ENCODE results near the gene CPZ.

The CPZ gene

DNA sequence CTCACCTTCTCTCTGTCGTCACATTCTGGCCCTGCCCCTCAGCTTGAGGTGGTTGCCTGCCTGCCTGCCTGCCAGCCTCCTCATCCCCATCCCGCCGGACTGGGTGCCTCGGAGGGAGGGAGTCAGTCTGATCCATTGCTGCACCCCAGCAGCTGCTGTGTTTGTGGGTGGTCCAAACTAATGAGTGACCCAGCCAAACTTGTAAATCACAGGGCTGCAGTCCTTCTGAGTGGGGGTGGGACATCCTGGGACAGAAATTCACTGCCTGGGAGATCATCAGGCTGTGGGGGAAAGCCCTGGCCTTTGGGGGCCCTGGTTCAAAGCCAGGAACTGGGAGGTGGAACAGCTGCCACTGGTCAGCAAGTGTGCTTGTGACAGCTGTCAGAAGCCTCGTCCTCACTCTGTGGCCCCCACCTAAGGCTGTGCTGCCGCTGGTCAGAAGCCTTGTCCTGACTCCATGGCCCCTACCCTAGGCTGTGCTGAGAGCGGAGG lies 6.8 kb upstream of the CPZ start:
- TF ChIP-seq FOXM1 (IDR thresholded peaks at IDR 0.05; ENCODE audit: borderline replicate concordance, low read depth), result no peak
- TF ChIP-seq RAD21 (IDR thresholded peaks at IDR 0.05; ENCODE audit: low read depth), result no peak
- no peak for TF ChIP-seq CEBPB (IDR thresholded peaks at IDR 0.05)
- TF ChIP-seq YY1 (IDR thresholded peaks at IDR 0.05; ENCODE audit: low read depth), result no peak
- no peak for TF ChIP-seq TAF1 (IDR thresholded peaks at IDR 0.05; ENCODE audit: low read depth)
- no peak for TF ChIP-seq MAX (IDR thresholded peaks at IDR 0.05)
- TF ChIP-seq ZBTB7A (IDR thresholded peaks at IDR 0.05; ENCODE audit: low read depth), result no peak
- no peak for TF ChIP-seq REST (IDR thresholded peaks at IDR 0.05; ENCODE audit: low read depth)
- no peak for TF ChIP-seq EP300 (IDR thresholded peaks at IDR 0.05; ENCODE audit: borderline replicate concordance)
- TF ChIP-seq USF1 (IDR thresholded peaks at IDR 0.05), result no peak
- TF ChIP-seq TCF12 (IDR thresholded peaks at IDR 0.05; ENCODE audit: low read depth), result no peak
- TF ChIP-seq TEAD4 (IDR thresholded peaks at IDR 0.05), result no peak
- no peak for TF ChIP-seq CREB1 (IDR thresholded peaks at IDR 0.05; ENCODE audit: low read depth)
- TF ChIP-seq EGR1 (IDR thresholded peaks at IDR 0.05), result no peak
- TF ChIP-seq NFIC (IDR thresholded peaks at IDR 0.05), result no peak

GRCh38 chr4:8586246-8586645 lies 6.3 kb upstream of the CPZ start:
- TF ChIP-seq TCF12 (IDR thresholded peaks at IDR 0.05; ENCODE audit: low read depth) (no peak), ZBTB7A (IDR thresholded peaks at IDR 0.05; ENCODE audit: low read depth) (no peak), EP300 (IDR thresholded peaks at IDR 0.05; ENCODE audit: borderline replicate concordance) (no peak), USF1 (IDR thresholded peaks at IDR 0.05) (no peak), CEBPB (IDR thresholded peaks at IDR 0.05) (no peak), CREB1 (IDR thresholded peaks at IDR 0.05; ENCODE audit: low read depth) (no peak), YY1 (IDR thresholded peaks at IDR 0.05; ENCODE audit: low read depth) (no peak), TAF1 (IDR thresholded peaks at IDR 0.05; ENCODE audit: low read depth) (no peak), FOXM1 (IDR thresholded peaks at IDR 0.05; ENCODE audit: borderline replicate concordance, low read depth) (no peak), NFIC (IDR thresholded peaks at IDR 0.05) (no peak), TEAD4 (IDR thresholded peaks at IDR 0.05) (no peak), MAX (IDR thresholded peaks at IDR 0.05) (no peak), RAD21 (IDR thresholded peaks at IDR 0.05; ENCODE audit: low read depth) (no peak), EGR1 (IDR thresholded peaks at IDR 0.05) (no peak), REST (IDR thresholded peaks at IDR 0.05; ENCODE audit: low read depth) (no peak)

GRCh38 chr4:8586671-8587468 lies 5.7 kb upstream of the CPZ start:
- TF ChIP-seq TAF1 (IDR thresholded peaks at IDR 0.05; ENCODE audit: low read depth), result no peak
- peak; percentile 41; the same call in 1 of the 2 replicates for TF ChIP-seq RAD21 (IDR thresholded peaks at IDR 0.05; ENCODE audit: low read depth)

DNA sequence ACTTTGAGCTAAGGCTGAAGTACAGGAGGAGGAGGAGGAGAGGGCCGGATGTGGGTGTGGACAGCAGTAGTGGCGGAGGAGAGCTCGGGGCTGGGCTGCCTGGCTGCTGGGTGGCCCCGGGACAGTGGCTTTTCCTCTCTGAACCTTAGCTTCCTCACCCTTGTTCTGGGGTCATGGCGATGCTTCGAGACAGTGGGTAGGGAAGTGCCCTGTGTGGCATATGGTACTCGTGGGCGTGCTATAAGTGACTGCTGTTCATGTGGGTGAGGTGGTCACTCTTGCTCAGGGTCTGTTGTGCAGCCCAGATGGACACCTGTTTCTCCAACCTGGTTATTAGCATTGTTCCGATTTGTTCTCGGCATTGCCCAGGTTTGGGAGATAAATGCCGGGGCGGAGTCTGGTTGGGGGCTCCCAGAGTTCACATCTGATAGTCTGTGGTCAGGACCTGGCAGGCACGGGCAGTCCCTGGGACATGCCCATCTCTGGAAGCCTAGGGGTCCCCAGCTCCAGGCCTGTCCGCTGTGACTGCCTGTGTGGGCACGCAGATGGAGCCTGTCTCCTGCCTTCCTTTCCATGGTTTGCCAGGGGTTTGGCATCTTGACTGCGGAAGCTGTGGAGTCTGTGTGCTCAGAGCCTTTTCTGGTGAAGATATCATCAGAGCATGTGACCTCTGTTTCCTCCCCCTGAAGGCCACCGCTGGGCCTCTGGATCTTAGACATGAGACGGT lies 4.9 kb upstream of the CPZ start:
- no peak for TF ChIP-seq RAD21 (IDR thresholded peaks at IDR 0.05; ENCODE audit: low read depth)
- TF ChIP-seq CEBPB (IDR thresholded peaks at IDR 0.05), result no peak
- no peak for TF ChIP-seq TAF1 (IDR thresholded peaks at IDR 0.05; ENCODE audit: low read depth)
- no peak for TF ChIP-seq FOXM1 (IDR thresholded peaks at IDR 0.05; ENCODE audit: borderline replicate concordance, low read depth)
- no peak for TF ChIP-seq REST (IDR thresholded peaks at IDR 0.05; ENCODE audit: low read depth)
- TF ChIP-seq YY1 (IDR thresholded peaks at IDR 0.05; ENCODE audit: low read depth), result no peak
- no peak for TF ChIP-seq TEAD4 (IDR thresholded peaks at IDR 0.05)
- TF ChIP-seq EP300 (IDR thresholded peaks at IDR 0.05; ENCODE audit: borderline replicate concordance), result no peak
- no peak for TF ChIP-seq MAX (IDR thresholded peaks at IDR 0.05)
- TF ChIP-seq EGR1 (IDR thresholded peaks at IDR 0.05), result no peak
- TF ChIP-seq CREB1 (IDR thresholded peaks at IDR 0.05; ENCODE audit: low read depth), result no peak
- TF ChIP-seq ZBTB7A (IDR thresholded peaks at IDR 0.05; ENCODE audit: low read depth), result no peak
- no peak for TF ChIP-seq TCF12 (IDR thresholded peaks at IDR 0.05; ENCODE audit: low read depth)
- no peak for TF ChIP-seq USF1 (IDR thresholded peaks at IDR 0.05)
- no peak for TF ChIP-seq NFIC (IDR thresholded peaks at IDR 0.05)

Data from Ishikawa (cell line).